COLO829 (cell line): ENCODE data around the gene ZFP36L2.

Source experiments
- DNase-seq: peaks from one replicate; pipeline ENCODE4 v3.0.0; 2012; ENCODE audit warnings: low spot score

Gene ZFP36L2

GRCh38 chr2:43246641-43247040 lies 20.2 kb upstream of the ZFP36L2 start:
- no peak for DNase-seq

GRCh38 chr2:43241558-43241957 lies 15.2 kb upstream of the ZFP36L2 start:
- no peak for DNase-seq

GRCh38 chr2:43240766-43241150 lies 14.4 kb upstream of the ZFP36L2 start:
- no peak for DNase-seq

- DNase-seq, result no peak
Observed at GRCh38 chr2:43239981-43240765, 13.8 kb upstream of the ZFP36L2 start.

GRCh38 chr2:43238813-43239212 lies 12.4 kb upstream of the ZFP36L2 start:
- no peak for DNase-seq

GRCh38 chr2:43238176-43238575 lies 11.8 kb upstream of the ZFP36L2 start:
- no peak for DNase-seq

GRCh38 chr2:43233218-43234212 lies 7.1 kb upstream of the ZFP36L2 start:
- no peak for DNase-seq

GRCh38 chr2:43230951-43231827 lies 4.8 kb upstream of the ZFP36L2 start:
- DNase-seq, result no peak

GRCh38 chr2:43230351-43230885 lies 4.0 kb upstream of the ZFP36L2 start:
- no peak for DNase-seq

- DNase-seq, result no peak
Observed at GRCh38 chr2:43228756-43229659, 2.6 kb upstream of the ZFP36L2 start.

GRCh38 chr2:43228321-43228751 lies 1.9 kb upstream of the ZFP36L2 start:
- no peak for DNase-seq

GRCh38 chr2:43227830-43228281 lies 1.4 kb upstream of the ZFP36L2 start:
- no peak for DNase-seq

- DNase-seq, result peak; percentile 75
Observed at GRCh38 chr2:43226955-43227829, 786 bp upstream of the ZFP36L2 start.

GRCh38 chr2:43225788-43226557 lies 433 bp downstream of the ZFP36L2 start:
- no peak for DNase-seq

GRCh38 chr2:43225093-43225787 lies 1.2 kb downstream of the ZFP36L2 start:
- DNase-seq, result no peak

- DNase-seq, result no peak
Observed at GRCh38 chr2:43224571-43225092, 1.8 kb downstream of the ZFP36L2 start.

- DNase-seq, result no peak
Observed at GRCh38 chr2:43224131-43224570, 2.3 kb downstream of the ZFP36L2 start.

GRCh38 chr2:43223521-43224001 lies 2.8 kb downstream of the ZFP36L2 start:
- no peak for DNase-seq
